ENCODE measurements around the gene GPR25. TPM values are rescaled to one million over a fixed set of nuclear protein-coding genes. Genes with fewer than 3 reads are reported as not detected.

Gene GPR25
- total and polyA plus RNA-seq, 2 experiments from 2014 or later = 0.12 TPM; not detected in 1

GRCh38 chr1:200895443-200895789 lies 22.6 kb downstream of the GPR25 start:
- H3K27ac ChIP-seq = no peak overlapping the region
- no peaks in the 10 kb centered on the region for H3K36me3 ChIP-seq
- no peak overlapping the region for H3K4me3 ChIP-seq
- peaks cover 10% of the 10 kb centered on the region for H3K4me1 ChIP-seq (ENCODE audit: low read depth)
- H3K9me3 ChIP-seq (ENCODE audit: low read depth) = no peaks in the 10 kb centered on the region
- H3K27me3 ChIP-seq = no peaks in the 10 kb centered on the region
- no peak for DNase-seq (ENCODE audit: low read depth in 1 of 2, low spot score in 1 of 2)
- TF ChIP-seq CTCF (IDR thresholded peaks at IDR 0.05; ENCODE audit: low read depth, low read length) = no peak

GRCh38 chr1:200895801-200896530 lies 23.2 kb downstream of the GPR25 start:
- Histone ChIP-seq H3K4me3 (no peak overlapping the region), H3K27me3 (no peaks in the 10 kb centered on the region), H3K27ac (no peak overlapping the region), H3K9me3 (ENCODE audit: low read depth) (no peaks in the 10 kb centered on the region), H3K4me1 (ENCODE audit: low read depth) (peaks cover 10% of the 10 kb centered on the region), H3K36me3 (no peaks in the 10 kb centered on the region)
- DNase-seq (ENCODE audit: low read depth in 1 of 2, low spot score in 1 of 2) = no peak
- no peak for TF ChIP-seq CTCF (IDR thresholded peaks at IDR 0.05; ENCODE audit: low read depth, low read length)

GRCh38 chr1:200896531-200897196 lies 23.9 kb downstream of the GPR25 start:
- Histone ChIP-seq H3K36me3 (no peaks in the 10 kb centered on the region), H3K4me3 (no peak overlapping the region), H3K9me3 (ENCODE audit: low read depth) (no peaks in the 10 kb centered on the region), H3K4me1 (ENCODE audit: low read depth) (peaks cover 10% of the 10 kb centered on the region), H3K27me3 (no peaks in the 10 kb centered on the region), H3K27ac (no peak overlapping the region)
- TF ChIP-seq CTCF (IDR thresholded peaks at IDR 0.05; ENCODE audit: low read depth, low read length) = no peak
- DNase-seq (ENCODE audit: low read depth in 1 of 2, low spot score in 1 of 2) = peak in 1 of 2 donors; percentile 47

- no peak for DNase-seq (ENCODE audit: low read depth in 1 of 2, low spot score in 1 of 2)
- H3K27me3 ChIP-seq = no peaks in the 10 kb centered on the region
- peaks cover 6% of the 10 kb centered on the region for H3K4me1 ChIP-seq (ENCODE audit: low read depth)
- H3K36me3 ChIP-seq = no peaks in the 10 kb centered on the region
- no peak overlapping the region for H3K27ac ChIP-seq
- no peaks in the 10 kb centered on the region for H3K9me3 ChIP-seq (ENCODE audit: low read depth)
- no peak overlapping the region for H3K4me3 ChIP-seq
- TF ChIP-seq CTCF (IDR thresholded peaks at IDR 0.05; ENCODE audit: low read depth, low read length) = no peak
Observed at GRCh38 chr1:200897259-200897658, 24.5 kb downstream of the GPR25 start.

GRCh38 chr1:200899015-200899386 lies 26.2 kb downstream of the GPR25 start:
- Histone ChIP-seq H3K36me3 (no peaks in the 10 kb centered on the region), H3K4me1 (ENCODE audit: low read depth) (no peaks in the 10 kb centered on the region), H3K9me3 (ENCODE audit: low read depth) (no peaks in the 10 kb centered on the region), H3K27ac (no peak overlapping the region), H3K4me3 (no peak overlapping the region), H3K27me3 (no peaks in the 10 kb centered on the region)
- no peak for TF ChIP-seq CTCF (IDR thresholded peaks at IDR 0.05; ENCODE audit: low read depth, low read length)
- no peak for DNase-seq (ENCODE audit: low read depth in 1 of 2, low spot score in 1 of 2)
